ENCODE data around the gene CHPT1.

GRCh38 chr12:101653030-101653429 is 44.4 kb upstream of the CHPT1 start:
- TF ChIP-seq CTCF (IDR thresholded peaks at IDR 0.05) (no peak), EZH2 (IDR thresholded peaks at IDR 0.05) (no peak), EZH2phosphoT487 (IDR thresholded peaks at IDR 0.05) (no peak)
